Uterus (tissue), 4 donors: Measurements from ENCODE around the gene MLX. TPM values are rescaled to one million over a fixed set of nuclear protein-coding genes. Genes with fewer than 3 reads are reported as not detected.
"Not testable (repeated sequence)": the region's sequence is repeated elsewhere in the genome, so short reads cannot be mapped to it uniquely, and the experiment has no call there.

Source experiments
- DNase-seq, 2 donors: peaks; one replicate each; pipeline ENCODE4 v3.0.0-alpha.2; 2019 to 2020
- H3K27ac ChIP-seq, 2 donors: fragments of 200-600 bp; sonication (generic); 1 replicate in 1 of 2; 2 replicates in 1 of 2; pipeline ENCODE4 v1.5.1; 2016 to 2018
- H3K27me3 ChIP-seq, 2 donors: fragments of 200-600 bp; sonication (generic); one replicate each; pipeline ENCODE4 v1.5.1; 2018 to 2019; ENCODE audit warnings: control low read depth in 1 of 2
- H3K36me3 ChIP-seq, 2 donors: fragments of 200-600 bp; sonication (generic); one replicate each; pipeline ENCODE4 v1.5.1; 2019; ENCODE audit warnings: control low read depth in 1 of 2
- H3K4me1 ChIP-seq, 2 donors: fragments of 200-600 bp; sonication (generic); one replicate each; pipeline ENCODE4 v1.5.1; 2018 to 2019; ENCODE audit warnings: control low read depth in 1 of 2
- H3K4me3 ChIP-seq, 2 donors: fragments of 200-600 bp; sonication (generic); 1 replicate in 1 of 2; 2 replicates in 1 of 2; pipeline ENCODE4 v1.5.1; 2018 to 2019; ENCODE audit warnings: mild to moderate bottlenecking in 1 of 2
- H3K9me3 ChIP-seq, 2 donors: fragments of 200-600 bp; sonication (generic); one replicate each; pipeline ENCODE4 v1.5.1; 2019; ENCODE audit warnings: control low read depth in 1 of 2
- POLR2A ChIP-seq, 2 donors: fragments of 450-650 bp; IDR thresholded peaks; one replicate each; pipeline ENCODE4 v1.6.1; 2016; ENCODE audit warnings: antibody characterized with exemption in 2 of 2, mild to moderate bottlenecking in 1 of 2, moderate library complexity in 1 of 2
- intact Hi-C: fragments of 100-400 bp; cut with DNase I; formaldehyde crosslinking; loops from one replicate; pipeline ENCODE4 v1.15.1; 2023; ENCODE audit warnings: low total_unique reads
- total RNA-seq, 4 donors: library from RNA; depleted of rRNA in 3 of 4; stranded (reverse); fragments of >200 nt in 3 of 4; gene quantifications; one replicate each; pipeline versions ENCODE4 v1.1.0 to v1.2.4, GENCODE V29; 2014 to 2023
- TF ChIP-seq, protein P1 (sequence below), 4 experiments: fragments of 200-600 bp in 2 of 4; fragments of 450-650 bp in 2 of 4; sonication (generic) in 2 of 4; IDR thresholded peaks; one replicate each; pipeline ENCODE4 v1.5.1; 2016 to 2019; ENCODE audit warnings: antibody characterized with exemption in 4 of 4, mild to moderate bottlenecking in 2 of 4, moderate library complexity in 1 of 4
- donor health status: DM: yes; HTN: yes; CAD: no.

Gene MLX
- total RNA-seq, 4 donors from 2014 or later: 6.9 to 50.0 (median 35.1) TPM

DNA sequence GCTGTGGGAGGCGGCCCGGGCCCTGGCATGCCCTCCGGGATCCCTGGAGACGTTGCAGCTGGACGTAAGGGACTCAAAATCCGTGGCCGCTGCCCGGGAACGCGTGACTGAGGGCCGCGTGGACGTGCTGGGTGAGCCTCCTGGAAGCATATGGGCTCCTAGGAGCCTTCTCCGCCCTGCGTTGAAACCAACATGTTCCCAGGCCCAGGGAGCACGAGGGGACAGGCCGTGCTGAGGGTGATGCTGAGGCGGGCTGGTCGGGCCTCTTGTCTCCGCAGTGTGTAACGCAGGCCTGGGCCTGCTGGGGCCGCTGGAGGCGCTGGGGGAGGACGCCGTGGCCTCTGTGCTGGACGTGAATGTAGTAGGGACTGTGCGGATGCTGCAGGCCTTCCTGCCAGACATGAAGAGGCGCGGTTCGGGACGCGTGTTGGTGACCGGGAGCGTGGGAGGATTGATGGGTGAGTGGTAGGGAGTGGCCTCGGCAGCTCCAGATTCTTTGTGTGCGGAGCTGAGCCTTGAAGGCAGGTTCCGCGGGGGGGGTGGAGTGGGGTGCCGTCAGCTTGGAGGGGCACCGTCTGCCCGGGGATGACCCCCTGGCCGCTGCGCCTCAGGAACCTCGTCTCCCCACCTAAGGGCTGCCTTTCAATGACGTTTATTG is 13.6 kb upstream of the MLX start:
- intact Hi-C loops: no loop called here
- DNase-seq: peak in 1 of 2 donors; percentile 46

GRCh38 chr17:42553866-42554249 is 13.0 kb upstream of the MLX start:
- no peak for DNase-seq
- no peak for TF ChIP-seq POLR2A (IDR thresholded peaks at IDR 0.05)
- TF ChIP-seq, protein P1, sequence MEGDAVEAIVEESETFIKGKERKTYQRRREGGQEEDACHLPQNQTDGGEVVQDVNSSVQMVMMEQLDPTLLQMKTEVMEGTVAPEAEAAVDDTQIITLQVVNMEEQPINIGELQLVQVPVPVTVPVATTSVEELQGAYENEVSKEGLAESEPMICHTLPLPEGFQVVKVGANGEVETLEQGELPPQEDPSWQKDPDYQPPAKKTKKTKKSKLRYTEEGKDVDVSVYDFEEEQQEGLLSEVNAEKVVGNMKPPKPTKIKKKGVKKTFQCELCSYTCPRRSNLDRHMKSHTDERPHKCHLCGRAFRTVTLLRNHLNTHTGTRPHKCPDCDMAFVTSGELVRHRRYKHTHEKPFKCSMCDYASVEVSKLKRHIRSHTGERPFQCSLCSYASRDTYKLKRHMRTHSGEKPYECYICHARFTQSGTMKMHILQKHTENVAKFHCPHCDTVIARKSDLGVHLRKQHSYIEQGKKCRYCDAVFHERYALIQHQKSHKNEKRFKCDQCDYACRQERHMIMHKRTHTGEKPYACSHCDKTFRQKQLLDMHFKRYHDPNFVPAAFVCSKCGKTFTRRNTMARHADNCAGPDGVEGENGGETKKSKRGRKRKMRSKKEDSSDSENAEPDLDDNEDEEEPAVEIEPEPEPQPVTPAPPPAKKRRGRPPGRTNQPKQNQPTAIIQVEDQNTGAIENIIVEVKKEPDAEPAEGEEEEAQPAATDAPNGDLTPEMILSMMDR (IDR thresholded peaks at IDR 0.05): no peak

More for the DNA sequence above, 13.6 kb upstream of the MLX start:
- Histone ChIP-seq H3K27me3 (no peaks in the 10 kb centered on the region), H3K36me3 (no peaks in the 10 kb centered on the region), H3K4me1 (peaks cover 4 to 9% of the 10 kb centered on the region in 2 donors), H3K4me3 (no peak overlapping the region), H3K27ac (peak overlapping the region in 1 of 2 donors; percentile 87), H3K9me3 (no peaks in the 10 kb centered on the region)
- no peak for TF ChIP-seq POLR2A (IDR thresholded peaks at IDR 0.05)
- TF ChIP-seq, protein P1 (IDR thresholded peaks at IDR 0.05): no peak

GRCh38 chr17:42554250-42555121 is 12.4 kb upstream of the MLX start:
- H3K27ac ChIP-seq: peak overlapping the region; percentile 84 to 87
- no peaks in the 10 kb centered on the region for H3K36me3 ChIP-seq
- TF ChIP-seq, protein P1 (IDR thresholded peaks at IDR 0.05): no peak
- TF ChIP-seq POLR2A (IDR thresholded peaks at IDR 0.05): peak; percentile 66 to 83
- peak; percentile 88 to 89 for DNase-seq
- intact Hi-C loops: no loop called here
- H3K9me3 ChIP-seq: no peaks in the 10 kb centered on the region
- H3K27me3 ChIP-seq: no peaks in the 10 kb centered on the region
- peak overlapping the region; percentile 70 to 73 for H3K4me3 ChIP-seq
- H3K4me1 ChIP-seq: peaks cover 4 to 9% of the 10 kb centered on the region in 2 donors

More at GRCh38 chr17:42553866-42554249, 13.0 kb upstream of the MLX start:
- Histone ChIP-seq H3K9me3 (no peaks in the 10 kb centered on the region), H3K4me1 (peaks cover 4 to 9% of the 10 kb centered on the region in 2 donors), H3K27ac (peak overlapping the region; percentile 84 to 87), H3K36me3 (no peaks in the 10 kb centered on the region), H3K4me3 (peak overlapping the region; percentile 70 to 73), H3K27me3 (no peaks in the 10 kb centered on the region)
- intact Hi-C loops: no loop called here

- TF ChIP-seq POLR2A (IDR thresholded peaks at IDR 0.05): no peak
- TF ChIP-seq, protein P1 (IDR thresholded peaks at IDR 0.05): no peak
- H3K27me3 ChIP-seq: no peaks in the 10 kb centered on the region
- DNase-seq: no peak
- H3K27ac ChIP-seq: peak overlapping the region; percentile 84 to 87
- peaks cover 4 to 9% of the 10 kb centered on the region in 2 donors for H3K4me1 ChIP-seq
- intact Hi-C loops: no loop called here
- no peaks in the 10 kb centered on the region for H3K9me3 ChIP-seq
- peak overlapping the region; percentile 70 to 73 for H3K4me3 ChIP-seq
- H3K36me3 ChIP-seq: no peaks in the 10 kb centered on the region
These were observed 11.7 kb upstream of the MLX start for GRCh38 chr17:42555122-42555622.

GRCh38 chr17:42555961-42556617 is 10.8 kb upstream of the MLX start:
- not testable (repeated sequence) for DNase-seq

More at GRCh38 chr17:42555961-42556617, 10.8 kb upstream of the MLX start:
- H3K9me3 ChIP-seq, H3K4me3 ChIP-seq, H3K36me3 ChIP-seq, H3K4me1 ChIP-seq, intact Hi-C loops, H3K27ac ChIP-seq, H3K27me3 ChIP-seq: not testable (repeated sequence)
